Measurements from ENCODE around the gene RNU5B-1.
"Not testable (repeated sequence)": the region's sequence is repeated elsewhere in the genome, so short reads cannot be mapped to it uniquely, and the experiment has no call there.

The RNU5B-1 gene

GRCh38 chr15:65346856-65347598, 42.5 kb downstream of the RNU5B-1 start:
- no peak for DNase-seq

GRCh38 chr15:65347756-65348155, 43.3 kb downstream of the RNU5B-1 start:
- DNase-seq: not testable (repeated sequence)

GRCh38 chr15:65349338-65349737, 44.9 kb downstream of the RNU5B-1 start:
- no peak for DNase-seq

GRCh38 chr15:65351972-65352371, 47.5 kb downstream of the RNU5B-1 start:
- DNase-seq: not testable (repeated sequence)

Data from NCI-H1092 treated with DMSO at 0.1 percent for 48 hours (cell line).